ENCODE data around the gene MICAL2.

MICAL2 gene, protein sequence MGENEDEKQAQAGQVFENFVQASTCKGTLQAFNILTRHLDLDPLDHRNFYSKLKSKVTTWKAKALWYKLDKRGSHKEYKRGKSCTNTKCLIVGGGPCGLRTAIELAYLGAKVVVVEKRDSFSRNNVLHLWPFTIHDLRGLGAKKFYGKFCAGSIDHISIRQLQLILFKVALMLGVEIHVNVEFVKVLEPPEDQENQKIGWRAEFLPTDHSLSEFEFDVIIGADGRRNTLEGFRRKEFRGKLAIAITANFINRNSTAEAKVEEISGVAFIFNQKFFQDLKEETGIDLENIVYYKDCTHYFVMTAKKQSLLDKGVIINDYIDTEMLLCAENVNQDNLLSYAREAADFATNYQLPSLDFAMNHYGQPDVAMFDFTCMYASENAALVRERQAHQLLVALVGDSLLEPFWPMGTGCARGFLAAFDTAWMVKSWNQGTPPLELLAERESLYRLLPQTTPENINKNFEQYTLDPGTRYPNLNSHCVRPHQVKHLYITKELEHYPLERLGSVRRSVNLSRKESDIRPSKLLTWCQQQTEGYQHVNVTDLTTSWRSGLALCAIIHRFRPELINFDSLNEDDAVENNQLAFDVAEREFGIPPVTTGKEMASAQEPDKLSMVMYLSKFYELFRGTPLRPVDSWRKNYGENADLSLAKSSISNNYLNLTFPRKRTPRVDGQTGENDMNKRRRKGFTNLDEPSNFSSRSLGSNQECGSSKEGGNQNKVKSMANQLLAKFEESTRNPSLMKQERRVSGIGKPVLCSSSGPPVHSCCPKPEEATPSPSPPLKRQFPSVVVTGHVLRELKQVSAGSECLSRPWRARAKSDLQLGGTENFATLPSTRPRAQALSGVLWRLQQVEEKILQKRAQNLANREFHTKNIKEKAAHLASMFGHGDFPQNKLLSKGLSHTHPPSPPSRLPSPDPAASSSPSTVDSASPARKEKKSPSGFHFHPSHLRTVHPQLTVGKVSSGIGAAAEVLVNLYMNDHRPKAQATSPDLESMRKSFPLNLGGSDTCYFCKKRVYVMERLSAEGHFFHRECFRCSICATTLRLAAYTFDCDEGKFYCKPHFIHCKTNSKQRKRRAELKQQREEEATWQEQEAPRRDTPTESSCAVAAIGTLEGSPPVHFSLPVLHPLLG

DNA sequence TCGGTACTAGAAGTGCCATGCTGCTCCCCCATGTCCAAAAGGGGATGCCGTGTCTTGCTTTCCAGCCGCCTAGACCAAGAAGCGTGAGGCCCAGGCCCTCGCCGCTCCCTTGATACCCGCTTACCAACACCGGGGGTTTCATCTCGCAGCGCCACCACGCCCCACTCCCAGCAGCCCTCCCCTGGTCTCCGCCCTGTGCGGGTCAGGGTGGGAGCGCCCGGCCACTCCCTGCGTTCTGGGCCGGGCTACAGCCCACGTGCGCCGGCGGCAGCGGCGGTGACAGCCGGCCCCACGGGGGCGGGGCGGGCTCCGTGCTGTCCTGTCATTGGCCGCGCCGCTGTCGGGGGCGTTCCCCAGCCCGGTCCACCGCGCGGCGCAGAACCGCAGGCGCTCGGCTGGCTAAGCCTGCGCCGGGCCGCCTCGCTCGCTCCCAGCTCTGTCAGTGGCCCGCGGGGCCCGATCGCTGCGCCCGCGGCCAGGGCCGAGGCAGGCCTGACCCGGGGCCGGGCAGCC lies at the start of gene MICAL2:
Gene MICAL2 (plus strand): TSS at position 390 of the 513 bp plus-strand sequence. CDS start 51,566 bp downstream, outside the sequence.
- TF ChIP-seq, protein P1, sequence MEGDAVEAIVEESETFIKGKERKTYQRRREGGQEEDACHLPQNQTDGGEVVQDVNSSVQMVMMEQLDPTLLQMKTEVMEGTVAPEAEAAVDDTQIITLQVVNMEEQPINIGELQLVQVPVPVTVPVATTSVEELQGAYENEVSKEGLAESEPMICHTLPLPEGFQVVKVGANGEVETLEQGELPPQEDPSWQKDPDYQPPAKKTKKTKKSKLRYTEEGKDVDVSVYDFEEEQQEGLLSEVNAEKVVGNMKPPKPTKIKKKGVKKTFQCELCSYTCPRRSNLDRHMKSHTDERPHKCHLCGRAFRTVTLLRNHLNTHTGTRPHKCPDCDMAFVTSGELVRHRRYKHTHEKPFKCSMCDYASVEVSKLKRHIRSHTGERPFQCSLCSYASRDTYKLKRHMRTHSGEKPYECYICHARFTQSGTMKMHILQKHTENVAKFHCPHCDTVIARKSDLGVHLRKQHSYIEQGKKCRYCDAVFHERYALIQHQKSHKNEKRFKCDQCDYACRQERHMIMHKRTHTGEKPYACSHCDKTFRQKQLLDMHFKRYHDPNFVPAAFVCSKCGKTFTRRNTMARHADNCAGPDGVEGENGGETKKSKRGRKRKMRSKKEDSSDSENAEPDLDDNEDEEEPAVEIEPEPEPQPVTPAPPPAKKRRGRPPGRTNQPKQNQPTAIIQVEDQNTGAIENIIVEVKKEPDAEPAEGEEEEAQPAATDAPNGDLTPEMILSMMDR (IDR thresholded peaks at IDR 0.05), result no peak
- no peaks in the 10 kb centered on the region for H3K36me3 Mint-ChIP-seq (ENCODE audit: low read depth)
- peak; percentile 93 for DNase-seq
- H3K27ac Mint-ChIP-seq, result no peak within 1 kb of the TSS
- peak within 1 kb of the TSS; percentile 70 for H3K4me3 Mint-ChIP-seq
- H3K27me3 Mint-ChIP-seq (ENCODE audit: low read depth, poor library complexity), result peaks cover 95% of the 10 kb centered on the region
- no peaks in the 10 kb centered on the region for H3K9me3 Mint-ChIP-seq
- H3K4me1 Mint-ChIP-seq, result peaks cover 6% of the 10 kb centered on the region

DNA sequence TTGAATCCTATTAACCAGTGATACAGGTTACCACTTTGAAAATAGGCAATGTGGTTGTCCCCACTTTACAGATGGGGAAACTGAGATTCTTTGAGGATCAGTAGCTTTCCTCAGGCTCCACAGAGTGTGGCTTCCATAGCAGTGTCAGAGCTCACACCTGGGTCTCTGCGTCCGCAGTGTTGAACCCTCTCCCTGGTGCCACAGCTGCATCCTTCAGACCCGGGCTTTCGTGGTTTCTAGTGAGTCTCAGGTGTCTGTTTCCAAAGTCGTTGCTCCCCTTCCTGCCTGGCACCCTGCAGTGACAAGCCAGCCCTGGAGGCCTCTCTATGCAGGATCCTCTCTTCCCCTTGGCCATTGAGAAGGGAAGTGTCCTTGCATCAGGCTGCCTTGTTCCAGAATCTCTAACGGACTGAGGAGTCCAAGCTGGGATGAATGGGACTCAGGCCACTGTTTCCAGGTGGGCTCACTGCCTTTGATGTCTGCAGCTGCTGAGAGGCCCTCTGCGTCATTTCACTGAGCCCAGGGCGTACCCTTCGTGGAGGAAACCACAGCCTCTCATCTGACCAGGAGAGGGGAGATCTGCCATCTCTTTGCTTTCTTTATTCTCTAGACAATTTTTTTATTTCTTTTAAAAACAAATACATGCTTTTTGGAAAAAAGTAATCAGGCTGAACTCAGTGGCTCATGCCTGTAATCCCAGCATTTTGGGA lies 48.4 kb upstream of the MICAL2 start:
- H3K27me3 Mint-ChIP-seq (ENCODE audit: low read depth, poor library complexity), result peaks cover 12% of the 10 kb centered on the region
- TF ChIP-seq, protein P1 (IDR thresholded peaks at IDR 0.05), result no peak

DNA sequence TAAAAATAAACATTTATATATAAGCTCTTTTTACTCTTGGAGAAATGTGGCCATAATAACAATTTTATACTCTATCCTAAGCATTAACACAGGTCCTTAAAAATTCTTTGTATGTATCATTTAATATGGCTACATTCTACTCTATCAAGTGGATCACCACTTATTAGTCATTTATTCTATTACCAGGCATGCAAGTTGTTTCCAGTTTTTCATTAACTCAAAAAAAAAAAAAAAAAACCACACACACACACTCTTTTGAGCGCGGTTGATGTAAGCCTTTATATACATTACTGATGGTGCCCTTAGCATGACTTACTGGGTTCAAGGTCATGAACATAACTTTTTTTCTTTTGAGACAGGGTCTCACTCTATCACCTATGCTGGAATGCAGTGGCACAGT lies 47.1 kb upstream of the MICAL2 start:
- peaks cover 8% of the 10 kb centered on the region for H3K27me3 Mint-ChIP-seq (ENCODE audit: low read depth, poor library complexity)
- no peak for DNase-seq
- TF ChIP-seq, protein P1 (IDR thresholded peaks at IDR 0.05), result no peak
- H3K36me3 Mint-ChIP-seq (ENCODE audit: low read depth), result no peaks in the 10 kb centered on the region
- H3K4me3 Mint-ChIP-seq, result no peak overlapping the region
- H3K27ac Mint-ChIP-seq, result no peak overlapping the region
- H3K4me1 Mint-ChIP-seq, result peaks cover 28% of the 10 kb centered on the region
- H3K9me3 Mint-ChIP-seq, result peaks cover 11% of the 10 kb centered on the region

More for the DNA sequence above, 48.4 kb upstream of the MICAL2 start:
- Mint-ChIP-seq H3K36me3 (ENCODE audit: low read depth) (no peaks in the 10 kb centered on the region), H3K4me3 (no peak overlapping the region), H3K27ac (no peak overlapping the region), H3K9me3 (peaks cover 13% of the 10 kb centered on the region), H3K4me1 (peaks cover 16% of the 10 kb centered on the region)
- DNase-seq, result no peak

DNA sequence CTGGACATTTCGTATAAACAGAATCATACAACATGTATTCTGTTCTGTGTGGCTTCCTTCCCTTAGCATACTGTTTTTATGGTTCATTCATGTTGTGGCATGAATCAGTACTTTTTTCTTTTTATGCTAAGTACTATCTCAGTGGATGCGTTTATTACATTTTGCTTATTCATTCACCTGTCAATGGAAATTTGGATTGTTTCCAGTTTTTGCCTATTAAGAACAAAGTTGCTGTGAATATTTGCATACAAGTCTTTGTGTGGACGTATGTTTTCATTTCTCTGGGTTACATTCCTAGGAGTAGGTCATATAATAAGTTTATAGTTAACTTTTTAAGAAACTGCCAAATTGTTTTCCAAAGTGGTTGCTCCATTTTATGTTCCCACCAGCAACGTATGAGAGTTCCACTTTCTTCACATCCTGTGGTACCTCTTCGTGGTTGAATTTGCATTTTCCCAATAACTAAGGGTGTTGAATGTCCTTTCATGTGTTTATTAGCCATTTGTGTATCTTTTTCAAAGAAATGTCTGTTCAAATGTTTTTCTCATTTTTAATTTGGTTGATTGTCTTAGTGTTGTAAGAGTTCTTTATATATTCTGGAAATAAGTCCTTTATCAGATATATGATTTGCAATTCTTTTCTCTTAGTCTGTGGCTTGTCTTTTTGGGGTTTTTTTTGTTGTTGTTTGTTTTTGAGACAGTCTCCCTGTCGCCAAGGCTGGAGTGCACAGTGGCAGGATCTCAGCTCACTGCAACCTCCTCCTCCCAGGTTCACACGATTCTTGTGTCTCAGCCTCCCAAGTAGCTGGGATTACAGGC lies 46.0 kb upstream of the MICAL2 start:
- Mint-ChIP-seq H3K4me1 (peaks cover 35% of the 10 kb centered on the region), H3K36me3 (ENCODE audit: low read depth) (no peaks in the 10 kb centered on the region), H3K27ac (no peak overlapping the region), H3K4me3 (no peak overlapping the region), H3K27me3 (ENCODE audit: low read depth, poor library complexity) (peaks cover 6% of the 10 kb centered on the region), H3K9me3 (peaks cover 11% of the 10 kb centered on the region)
- TF ChIP-seq, protein P1 (IDR thresholded peaks at IDR 0.05), result no peak
- DNase-seq, result no peak

DNA sequence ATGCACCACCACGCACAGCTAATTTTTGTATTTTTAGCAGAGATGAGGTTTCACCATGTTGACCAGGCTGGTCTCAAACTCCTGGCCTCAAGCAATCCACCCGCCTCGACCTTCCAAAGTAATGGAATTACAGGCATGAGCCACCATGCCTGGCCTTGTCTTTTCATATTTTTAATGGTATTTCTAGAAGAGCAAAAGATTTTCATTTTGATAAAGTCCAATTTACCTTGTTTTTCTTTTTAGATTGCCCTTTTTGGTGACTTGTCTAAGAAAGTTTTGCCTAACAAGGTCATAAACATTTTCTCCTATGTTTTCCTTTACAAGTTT lies 45.5 kb upstream of the MICAL2 start:
- Mint-ChIP-seq H3K4me3 (no peak overlapping the region), H3K27me3 (ENCODE audit: low read depth, poor library complexity) (peaks cover 6% of the 10 kb centered on the region), H3K27ac (no peak overlapping the region), H3K9me3 (peaks cover 11% of the 10 kb centered on the region), H3K36me3 (ENCODE audit: low read depth) (no peaks in the 10 kb centered on the region), H3K4me1 (peaks cover 38% of the 10 kb centered on the region)
- no peak for DNase-seq
- TF ChIP-seq, protein P1 (IDR thresholded peaks at IDR 0.05), result no peak

Data from nephron progenitor cell (in vitro differentiated cells).